ENCODE measurements around the gene OVCH1. TPM values are rescaled to one million over a fixed set of nuclear protein-coding genes. Genes with fewer than 3 reads are reported as not detected.

The OVCH1 gene
- total RNA-seq, 4 donors from 2014 or later, result 0.10 TPM; not detected in 3

- H3K36me3 ChIP-seq, result peaks cover 0 to 17% of the 10 kb centered on the region in 2 donors
- in situ Hi-C loops (cut with MboI; ENCODE audit: low sequenced_read_pairs in 4 of 4), result loop anchor here in 1 of 4 donors (25.0 kb wide), 2 partner anchors 784 to 1309 kb away; no protein-coding TSS in a partner anchor
- H3K27ac ChIP-seq, result no peak overlapping the region
- TF ChIP-seq POLR2A (IDR thresholded peaks at IDR 0.05), result no peak
- ATAC-seq (no peak), DNase-seq (no peak)
- peaks cover 5 to 8% of the 10 kb centered on the region in 2 donors for H3K4me1 ChIP-seq
- no peak overlapping the region for H3K4me3 ChIP-seq
- no peaks in the 10 kb centered on the region for H3K9me3 ChIP-seq
- H3K27me3 ChIP-seq, result no peaks in the 10 kb centered on the region
- intact Hi-C loops (cut with DNase I; ENCODE audit: low total_unique reads), result no loop called here
These were observed 5.8 kb upstream of the OVCH1 start for GRCh38 chr12:29503283-29503682.

GRCh38 chr12:29499235-29499634 lies 1.7 kb upstream of the OVCH1 start:
- peaks cover 0 to 3% of the 10 kb centered on the region in 2 donors for H3K36me3 ChIP-seq
- in situ Hi-C loops (cut with MboI; ENCODE audit: low sequenced_read_pairs in 4 of 4), result no loop called here
- H3K4me3 ChIP-seq, result no peak overlapping the region
- no peak overlapping the region for H3K27ac ChIP-seq
- intact Hi-C loops (cut with DNase I; ENCODE audit: low total_unique reads), result no loop called here
- H3K27me3 ChIP-seq, result no peaks in the 10 kb centered on the region
- TF ChIP-seq POLR2A (IDR thresholded peaks at IDR 0.05) (no peak), CTCF (IDR thresholded peaks at IDR 0.05 in 4 of 5, conservative IDR thresholded peaks at IDR 0.05 in 1 of 5) (no peak)
- ATAC-seq, result no peak
- H3K4me1 ChIP-seq, result no peaks in the 10 kb centered on the region
- DNase-seq, result no peak
- no peaks in the 10 kb centered on the region for H3K9me3 ChIP-seq

GRCh38 chr12:29492891-29493290 lies 4.6 kb downstream of the OVCH1 start:
- Histone ChIP-seq H3K4me1 (no peaks in the 10 kb centered on the region), H3K9me3 (no peaks in the 10 kb centered on the region), H3K36me3 (no peaks in the 10 kb centered on the region), H3K27ac (no peak overlapping the region), H3K4me3 (no peak overlapping the region), H3K27me3 (no peaks in the 10 kb centered on the region)
- no peak for DNase-seq
- ATAC-seq, result no peak
- in situ Hi-C loops (cut with MboI; ENCODE audit: low sequenced_read_pairs in 4 of 4), result no loop called here
- intact Hi-C loops (cut with DNase I; ENCODE audit: low total_unique reads), result no loop called here
- TF ChIP-seq POLR2A (IDR thresholded peaks at IDR 0.05), result no peak
- no peak for TF ChIP-seq CTCF (IDR thresholded peaks at IDR 0.05 in 4 of 5, conservative IDR thresholded peaks at IDR 0.05 in 1 of 5)

- in situ Hi-C loops (cut with MboI; ENCODE audit: low sequenced_read_pairs in 4 of 4) (no loop called here), intact Hi-C loops (cut with DNase I; ENCODE audit: low total_unique reads) (no loop called here)
- ATAC-seq, result no peak
These were observed 10.5 kb downstream of the OVCH1 start for GRCh38 chr12:29486972-29487371.

GRCh38 chr12:29463198-29463597 lies 34.3 kb downstream of the OVCH1 start:
- ATAC-seq (no peak), DNase-seq (no peak)
- Histone ChIP-seq H3K27ac (no peak overlapping the region), H3K4me1 (no peaks in the 10 kb centered on the region), H3K27me3 (no peaks in the 10 kb centered on the region), H3K9me3 (no peaks in the 10 kb centered on the region), H3K4me3 (no peak overlapping the region), H3K36me3 (no peaks in the 10 kb centered on the region)
- TF ChIP-seq CTCF (IDR thresholded peaks at IDR 0.05 in 4 of 5, conservative IDR thresholded peaks at IDR 0.05 in 1 of 5), result no peak
- no peak for TF ChIP-seq POLR2A (IDR thresholded peaks at IDR 0.05)
- intact Hi-C loops (cut with DNase I; ENCODE audit: low total_unique reads), result no loop called here
- in situ Hi-C loops (cut with MboI; ENCODE audit: low sequenced_read_pairs in 4 of 4), result no loop called here

More at GRCh38 chr12:29486972-29487371, 10.5 kb downstream of the OVCH1 start:
- Histone ChIP-seq H3K36me3 (no peaks in the 10 kb centered on the region), H3K27me3 (no peaks in the 10 kb centered on the region), H3K4me1 (no peaks in the 10 kb centered on the region), H3K27ac (no peak overlapping the region), H3K4me3 (no peak overlapping the region), H3K9me3 (no peaks in the 10 kb centered on the region)
- TF ChIP-seq POLR2A (IDR thresholded peaks at IDR 0.05) (no peak), CTCF (IDR thresholded peaks at IDR 0.05 in 4 of 5, conservative IDR thresholded peaks at IDR 0.05 in 1 of 5) (no peak)
- no peak for DNase-seq
